LNCaP clone FGC (cell line): ENCODE data around the gene PIWIL4.

ENCODE experiments used
- DNase-seq: peaks from one replicate; pipeline ENCODE4 v3.0.0-alpha.2; 2011; ENCODE audit warnings: low read depth
- H3K4me3 ChIP-seq: 2 replicates; pipeline ENCODE4 v1.5.1; 2011; ENCODE audit warnings: mild to moderate bottlenecking, low read depth, low read length, control low read depth
- CTCF ChIP-seq: IDR thresholded peaks from 2 replicates; pipeline ENCODE4 v1.5.1; 2012; ENCODE audit warnings: mild to moderate bottlenecking; ENCODE audit not compliant: control insufficient read depth, insufficient read depth; ENCODE audit errors: extremely low read depth

PIWIL4 gene

GRCh38 chr11:94537031-94537600, 30.1 kb upstream of the PIWIL4 start:
- no peak for DNase-seq
- H3K4me3 ChIP-seq: no peak overlapping the region
- TF ChIP-seq CTCF: no peak

GRCh38 chr11:94539420-94539819, 27.7 kb upstream of the PIWIL4 start:
- no peak for TF ChIP-seq CTCF
- no peak overlapping the region for H3K4me3 ChIP-seq
- no peak for DNase-seq

- H3K4me3 ChIP-seq: peak within 1 kb of the TSS; percentile 49
- TF ChIP-seq CTCF: no peak
Observed at GRCh38 chr11:94543695-94544645, 23.2 kb upstream of the PIWIL4 start, which contains the start of gene FUT4. TSS of gene FUT4 (plus strand) at chr11:94543921. CDS start at chr11:94544134, 213 bp downstream.

GRCh38 chr11:94544646-94545263, 22.4 kb upstream of the PIWIL4 start:
- TF ChIP-seq CTCF: no peak
- H3K4me3 ChIP-seq: peak overlapping the region; percentile 49
- no peak for DNase-seq

More at GRCh38 chr11:94543695-94544645, 23.2 kb upstream of the PIWIL4 start, which contains the start of gene FUT4:
- DNase-seq: peak; percentile 64

GRCh38 chr11:94545264-94546161, 21.7 kb upstream of the PIWIL4 start:
- H3K4me3 ChIP-seq: no peak overlapping the region
- DNase-seq: no peak
- TF ChIP-seq CTCF: no peak

- DNase-seq: no peak
- TF ChIP-seq CTCF: no peak
- H3K4me3 ChIP-seq: no peak overlapping the region
Observed at GRCh38 chr11:94546162-94546470, 21.1 kb upstream of the PIWIL4 start.
